ENCODE data around the gene TM6SF1.

DNA sequence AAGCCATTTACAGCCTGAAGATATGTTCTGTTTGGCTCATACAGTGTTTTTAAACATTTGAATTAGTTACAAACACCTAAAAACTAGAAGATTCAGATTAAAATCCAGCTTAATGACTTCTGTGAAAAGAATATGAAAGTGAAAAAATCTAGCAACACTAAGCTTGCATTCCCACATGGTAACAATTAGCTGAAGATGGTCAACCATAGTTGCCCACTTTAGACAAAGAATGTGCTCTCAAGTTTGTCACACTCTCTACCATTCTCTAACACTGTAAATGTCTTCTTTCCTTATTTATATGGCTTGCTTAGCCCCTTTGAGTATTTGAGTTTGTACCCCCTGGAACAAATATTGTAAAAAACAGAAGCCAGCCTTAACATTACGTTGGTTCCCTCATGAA lies 67.4 kb downstream of the TM6SF1 start:
- TF ChIP-seq FOXA1 (IDR thresholded peaks at IDR 0.05) (no peak), FOXM1 (IDR thresholded peaks at IDR 0.05; ENCODE audit: borderline replicate concordance) (no peak), FOXK2 (IDR thresholded peaks at IDR 0.05) (no peak), HDGF (IDR thresholded peaks at IDR 0.05; ENCODE audit: borderline replicate concordance) (no peak), SP1 (IDR thresholded peaks at IDR 0.05) (no peak), SUZ12 (IDR thresholded peaks at IDR 0.05) (no peak), BHLHE40 (IDR thresholded peaks at IDR 0.05; ENCODE audit: borderline replicate concordance) (no peak), TARDBP (IDR thresholded peaks at IDR 0.05) (no peak), ZNF384 (IDR thresholded peaks at IDR 0.05) (no peak)

All from HEK293T (cell line).